HUES6 (cell line): ENCODE results near the gene OVOL2.

ENCODE experiments used
- H3K27ac ChIP-seq: 2 replicates; pipeline ENCODE4 v1.7.0; 2013; ENCODE audit warnings: low read depth, mild to moderate bottlenecking, low read length, inconsistent platforms
- H3K27me3 ChIP-seq: 2 replicates; pipeline ENCODE4 v1.6.1; 2013; ENCODE audit warnings: low read length; ENCODE audit not compliant: control insufficient read depth, insufficient read depth
- H3K36me3 ChIP-seq: 2 replicates; pipeline ENCODE4 v1.6.1; 2013; ENCODE audit warnings: low read length; ENCODE audit not compliant: control insufficient read depth, insufficient read depth
- H3K4me1 ChIP-seq: 2 replicates; pipeline ENCODE4 v1.6.1; 2013; ENCODE audit warnings: low read length; ENCODE audit not compliant: control insufficient read depth, insufficient read depth
- H3K4me3 ChIP-seq: 2 replicates; pipeline ENCODE4 v1.5.1; 2013; ENCODE audit warnings: low read depth, low read length
- H3K9ac ChIP-seq: one replicate; pipeline ENCODE4 v1.6.1; 2013; ENCODE audit warnings: mild to moderate bottlenecking, low read length
- H3K9me3 ChIP-seq: 2 replicates; pipeline ENCODE4 v1.6.1; 2013; ENCODE audit warnings: low read depth, low read length; ENCODE audit not compliant: control insufficient read depth, insufficient read depth

The OVOL2 gene

GRCh38 chr20:18056174-18057100 lies 1.3 kb downstream of the OVOL2 start:
- Histone ChIP-seq H3K4me3 (peak overlapping the region; percentile 82), H3K4me1 (peaks cover 20% of the 10 kb centered on the region), H3K9ac (peak overlapping the region; percentile 63), H3K27ac (no peak overlapping the region), H3K9me3 (no peaks in the 10 kb centered on the region), H3K36me3 (no peaks in the 10 kb centered on the region), H3K27me3 (peaks cover 85% of the 10 kb centered on the region)

GRCh38 chr20:18055261-18055660 lies 2.5 kb downstream of the OVOL2 start:
- Histone ChIP-seq H3K9me3 (no peaks in the 10 kb centered on the region), H3K9ac (peak overlapping the region; percentile 30), H3K36me3 (no peaks in the 10 kb centered on the region), H3K27me3 (peaks cover 79% of the 10 kb centered on the region), H3K27ac (no peak overlapping the region), H3K4me1 (peaks cover 20% of the 10 kb centered on the region), H3K4me3 (peak overlapping the region; percentile 82)

GRCh38 chr20:18052856-18053255 lies 4.9 kb downstream of the OVOL2 start:
- Histone ChIP-seq H3K4me1 (peaks cover 15% of the 10 kb centered on the region), H3K27ac (no peak overlapping the region), H3K4me3 (no peak overlapping the region), H3K27me3 (peaks cover 56% of the 10 kb centered on the region), H3K36me3 (no peaks in the 10 kb centered on the region), H3K9ac (no peak overlapping the region), H3K9me3 (no peaks in the 10 kb centered on the region)

GRCh38 chr20:18050628-18051027 lies 7.1 kb downstream of the OVOL2 start:
- no peak overlapping the region for H3K9ac ChIP-seq
- no peak overlapping the region for H3K4me3 ChIP-seq
- no peak overlapping the region for H3K27ac ChIP-seq
- no peaks in the 10 kb centered on the region for H3K9me3 ChIP-seq
- peaks cover 9% of the 10 kb centered on the region for H3K4me1 ChIP-seq
- no peaks in the 10 kb centered on the region; the same call in 1 of the 2 replicates for H3K36me3 ChIP-seq
- H3K27me3 ChIP-seq = peaks cover 34% of the 10 kb centered on the region

- H3K9me3 ChIP-seq = no peaks in the 10 kb centered on the region
- no peaks in the 10 kb centered on the region for H3K4me1 ChIP-seq
- H3K9ac ChIP-seq = no peak overlapping the region
- no peak overlapping the region for H3K27ac ChIP-seq
- H3K4me3 ChIP-seq = no peak overlapping the region
- no peaks in the 10 kb centered on the region; the same call in 1 of the 2 replicates for H3K36me3 ChIP-seq
- H3K27me3 ChIP-seq = peaks cover 11% of the 10 kb centered on the region; the same call in 1 of the 2 replicates
These were observed 9.5 kb downstream of the OVOL2 start for GRCh38 chr20:18048176-18048575.

- Histone ChIP-seq H3K4me1 (no peaks in the 10 kb centered on the region), H3K27me3 (no peaks in the 10 kb centered on the region; the same call in 1 of the 2 replicates), H3K27ac (no peak overlapping the region), H3K36me3 (no peaks in the 10 kb centered on the region; the same call in 1 of the 2 replicates), H3K4me3 (no peak overlapping the region), H3K9ac (no peak overlapping the region), H3K9me3 (no peaks in the 10 kb centered on the region)
These were observed 11.2 kb downstream of the OVOL2 start for GRCh38 chr20:18046535-18046934.

- Histone ChIP-seq H3K9me3 (no peaks in the 10 kb centered on the region), H3K36me3 (peaks cover 4% of the 10 kb centered on the region; the same call in 1 of the 2 replicates), H3K27ac (no peak overlapping the region), H3K27me3 (no peaks in the 10 kb centered on the region; the same call in 1 of the 2 replicates), H3K4me1 (no peaks in the 10 kb centered on the region), H3K4me3 (no peak overlapping the region), H3K9ac (no peak overlapping the region)
These were observed 15.5 kb downstream of the OVOL2 start for GRCh38 chr20:18042229-18042628.

GRCh38 chr20:18041462-18041861 lies 16.3 kb downstream of the OVOL2 start:
- Histone ChIP-seq H3K4me1 (no peaks in the 10 kb centered on the region), H3K4me3 (no peak overlapping the region), H3K9me3 (no peaks in the 10 kb centered on the region)

GRCh38 chr20:18039063-18039462 lies 18.7 kb downstream of the OVOL2 start:
- Histone ChIP-seq H3K9me3 (no peaks in the 10 kb centered on the region), H3K27me3 (no peaks in the 10 kb centered on the region), H3K36me3 (peaks cover 4% of the 10 kb centered on the region; the same call in 1 of the 2 replicates), H3K4me3 (no peak overlapping the region), H3K9ac (no peak overlapping the region), H3K27ac (no peak overlapping the region), H3K4me1 (no peaks in the 10 kb centered on the region)

More at GRCh38 chr20:18041462-18041861, 16.3 kb downstream of the OVOL2 start:
- Histone ChIP-seq H3K27ac (no peak overlapping the region), H3K27me3 (no peaks in the 10 kb centered on the region; the same call in 1 of the 2 replicates), H3K36me3 (peaks cover 4% of the 10 kb centered on the region; the same call in 1 of the 2 replicates), H3K9ac (no peak overlapping the region)

GRCh38 chr20:18034039-18034438 lies 23.7 kb downstream of the OVOL2 start:
- no peaks in the 10 kb centered on the region; the same call in 1 of the 2 replicates for H3K36me3 ChIP-seq
- H3K27me3 ChIP-seq = no peaks in the 10 kb centered on the region
- no peak overlapping the region for H3K27ac ChIP-seq
- H3K4me1 ChIP-seq = peaks cover 7% of the 10 kb centered on the region; the same call in 1 of the 2 replicates
- H3K9ac ChIP-seq = no peak overlapping the region
- H3K9me3 ChIP-seq = no peaks in the 10 kb centered on the region
- H3K4me3 ChIP-seq = no peak overlapping the region
